NCI-H2081 (cell line): Measurements from ENCODE around the gene OR13C9.
"Not testable (repeated sequence)": the region's sequence is repeated elsewhere in the genome, so short reads cannot be mapped to it uniquely, and the experiment has no call there.

Experiments
- DNase-seq, 2 experiments: peaks; one replicate each; lab custom pipeline; 2025; lab: John Stamatoyannopoulos, UW

Gene OR13C9, protein sequence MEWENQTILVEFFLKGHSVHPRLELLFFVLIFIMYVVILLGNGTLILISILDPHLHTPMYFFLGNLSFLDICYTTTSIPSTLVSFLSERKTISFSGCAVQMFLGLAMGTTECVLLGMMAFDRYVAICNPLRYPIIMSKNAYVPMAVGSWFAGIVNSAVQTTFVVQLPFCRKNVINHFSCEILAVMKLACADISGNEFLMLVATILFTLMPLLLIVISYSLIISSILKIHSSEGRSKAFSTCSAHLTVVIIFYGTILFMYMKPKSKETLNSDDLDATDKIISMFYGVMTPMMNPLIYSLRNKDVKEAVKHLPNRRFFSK

DNA sequence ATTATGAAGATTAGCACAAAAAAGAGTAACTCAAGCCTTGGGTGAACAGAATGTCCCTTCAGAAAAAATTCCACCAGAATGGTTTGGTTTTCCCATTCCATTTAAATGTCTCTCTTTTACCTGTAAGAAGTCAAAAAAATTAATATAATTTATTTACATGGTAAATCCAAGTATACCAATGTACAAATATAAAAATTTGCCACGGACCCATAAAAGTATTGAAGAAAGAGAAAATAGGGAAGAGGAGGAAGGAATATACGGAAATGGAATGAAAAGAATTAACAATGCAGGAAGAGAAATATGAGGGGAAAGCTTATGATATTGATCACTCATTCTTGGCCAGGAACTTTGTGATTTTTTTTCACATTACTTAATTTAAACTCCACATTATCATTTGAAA lies at the start of gene OR13C9:
TSS of gene OR13C9 (minus strand) at position 101 of the 400 bp plus-strand sequence. CDS start at position 101, 0 bp downstream.
- DNase-seq = no peak

DNA sequence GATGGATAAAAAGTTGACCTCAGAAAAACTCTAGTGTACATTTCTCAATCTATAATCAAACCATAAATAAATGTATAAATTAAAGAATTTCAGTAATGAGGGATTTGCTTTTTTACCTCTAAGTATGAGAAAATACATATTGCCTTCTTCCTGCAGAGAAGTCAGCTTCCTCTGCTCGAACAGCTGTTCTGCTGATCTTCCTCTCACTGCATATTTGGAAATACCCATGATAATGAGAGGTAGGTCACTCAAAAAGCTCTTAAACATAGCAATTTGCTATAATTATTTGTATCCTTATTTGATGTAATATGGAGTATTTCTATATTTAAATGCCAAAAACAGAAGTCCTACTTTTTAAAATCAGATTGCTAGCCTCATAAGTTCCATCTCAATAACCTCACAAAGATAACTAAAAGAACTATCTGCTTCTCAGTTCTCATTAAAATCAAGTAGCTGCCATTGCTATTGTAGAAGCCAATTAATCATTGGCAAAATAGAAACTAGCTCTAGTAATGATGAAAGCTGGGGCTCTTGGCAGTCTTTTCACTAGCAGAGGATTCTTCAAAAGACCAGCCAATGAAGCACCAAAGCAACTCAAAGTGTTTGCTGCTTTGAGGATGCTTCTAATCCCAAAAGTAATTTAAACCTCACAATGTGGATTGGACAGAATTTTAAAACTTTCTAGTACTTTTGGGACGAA lies 40.6 kb upstream of the OR13C9 start:
- no peak for DNase-seq

DNA sequence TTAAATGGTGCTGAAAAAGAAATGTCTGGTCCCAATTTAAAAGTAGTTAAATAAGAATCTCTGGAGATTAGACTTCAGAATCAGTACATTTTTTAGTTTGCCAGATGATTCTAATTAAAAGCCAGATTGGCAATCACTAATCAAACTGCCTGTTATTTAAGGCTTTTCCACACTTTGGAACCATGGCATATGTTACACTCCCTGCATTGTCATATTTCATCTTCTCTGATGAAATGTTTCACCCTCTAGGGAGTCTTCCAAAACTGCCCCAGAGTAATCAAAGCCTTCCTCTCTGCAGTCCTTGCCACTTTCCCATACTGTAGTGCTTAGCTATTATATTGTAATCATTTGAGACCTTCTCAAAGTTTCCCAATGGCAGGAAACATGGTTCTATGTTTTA lies 17.5 kb upstream of the OR13C9 start:
- DNase-seq = no peak

DNA sequence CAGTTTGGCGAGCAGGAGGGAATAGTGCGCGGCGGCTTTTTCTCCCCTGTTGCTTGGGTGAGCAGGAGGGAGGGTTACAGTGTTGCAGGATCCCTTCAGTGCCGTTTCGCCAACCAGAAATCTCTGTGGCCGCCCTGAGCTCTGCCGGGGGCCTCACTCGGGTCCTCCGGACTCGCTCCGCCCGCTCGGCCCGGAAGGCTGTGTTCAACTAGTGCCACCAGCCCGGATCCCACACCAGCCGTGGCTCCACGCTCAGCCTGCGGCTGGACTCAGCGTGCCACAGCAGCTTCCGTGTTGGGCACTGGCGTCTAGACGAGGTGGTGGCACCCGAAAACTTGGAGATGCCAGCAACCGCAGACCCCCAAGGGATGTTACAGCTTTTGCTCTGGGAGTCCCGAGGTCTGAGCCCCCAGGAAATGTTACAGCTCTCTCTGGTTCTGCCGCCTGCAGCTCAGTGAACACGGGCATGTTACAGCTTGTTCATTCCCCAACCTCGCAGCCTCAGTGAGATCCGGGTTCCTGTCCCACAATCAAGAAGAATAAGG lies 16.0 kb upstream of the OR13C9 start:
- no peak for DNase-seq

DNA sequence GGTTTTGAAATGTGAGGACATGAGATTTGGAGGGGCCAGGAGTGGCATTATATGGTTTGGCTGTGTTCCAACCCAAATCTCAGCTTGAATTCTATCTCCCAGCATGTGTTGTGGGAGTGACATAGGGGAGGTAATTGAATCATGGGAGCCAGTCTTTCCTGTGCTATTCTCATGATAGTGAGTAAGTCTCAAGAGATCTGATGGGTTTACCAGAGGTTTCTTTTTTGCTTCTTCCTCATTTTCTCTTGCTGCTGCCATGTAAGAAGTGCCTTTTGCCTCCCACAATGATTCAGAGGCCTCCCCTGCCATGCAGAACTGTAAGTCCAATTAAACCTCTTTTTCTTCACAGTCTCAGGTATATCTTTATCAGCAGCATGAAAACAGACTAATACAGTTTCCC lies 8.0 kb upstream of the OR13C9 start:
- DNase-seq = not testable (repeated sequence)

DNA sequence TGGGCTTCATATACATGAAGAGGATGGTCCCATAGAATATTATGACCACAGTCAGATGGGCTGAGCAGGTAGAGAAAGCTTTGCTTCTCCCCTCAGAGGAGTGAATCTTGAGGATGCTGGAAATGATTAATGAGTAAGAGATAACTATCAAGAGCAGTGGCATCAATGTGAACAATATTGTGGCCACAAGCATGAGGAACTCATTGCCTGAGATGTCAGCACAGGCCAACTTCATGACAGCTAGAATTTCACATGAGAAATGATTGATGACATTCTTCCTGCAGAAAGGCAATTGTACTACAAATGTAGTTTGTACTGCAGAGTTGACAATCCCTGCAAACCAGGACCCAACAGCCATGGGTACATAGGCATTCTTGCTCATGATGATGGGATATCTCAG lies 586 bp downstream of the OR13C9 start:
- DNase-seq = no peak

DNA sequence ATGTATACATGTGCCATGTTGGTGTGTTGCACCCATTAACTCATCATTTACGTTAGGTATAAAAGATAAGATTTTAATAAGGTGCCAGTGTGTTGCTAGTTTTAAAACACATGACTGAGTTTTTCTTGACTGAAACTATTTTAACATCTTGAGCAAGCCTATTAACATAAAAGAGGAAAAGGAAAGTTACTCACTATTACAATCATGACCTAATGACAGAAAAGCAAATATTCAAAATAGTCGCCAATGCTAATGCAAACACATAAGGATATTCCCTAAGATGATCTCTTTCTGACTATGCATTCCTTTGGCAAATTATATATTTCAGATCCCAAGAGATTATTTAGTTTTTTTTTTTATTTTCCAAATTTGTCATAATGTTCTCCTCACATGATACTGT lies 6.8 kb downstream of the OR13C9 start:
- DNase-seq = no peak

DNA sequence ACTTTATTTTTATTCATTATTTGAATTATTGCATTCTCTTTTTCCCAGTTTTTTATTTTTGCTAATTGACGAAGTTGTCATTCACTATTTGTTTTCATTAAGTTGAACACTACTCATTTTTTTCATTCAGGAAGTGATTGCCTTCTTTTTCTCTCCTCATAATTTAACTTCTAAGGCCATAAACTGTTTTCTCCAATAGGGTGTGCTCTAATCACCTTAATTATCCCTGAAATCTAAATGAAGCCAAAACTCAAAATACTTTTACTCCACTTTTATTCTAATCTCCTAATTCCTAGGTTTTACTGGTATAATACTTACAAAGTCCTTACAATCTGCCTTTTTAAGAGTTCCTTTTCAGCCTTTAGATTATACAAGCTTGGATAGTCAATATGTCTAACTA lies 9.7 kb downstream of the OR13C9 start:
- no peak for DNase-seq

DNA sequence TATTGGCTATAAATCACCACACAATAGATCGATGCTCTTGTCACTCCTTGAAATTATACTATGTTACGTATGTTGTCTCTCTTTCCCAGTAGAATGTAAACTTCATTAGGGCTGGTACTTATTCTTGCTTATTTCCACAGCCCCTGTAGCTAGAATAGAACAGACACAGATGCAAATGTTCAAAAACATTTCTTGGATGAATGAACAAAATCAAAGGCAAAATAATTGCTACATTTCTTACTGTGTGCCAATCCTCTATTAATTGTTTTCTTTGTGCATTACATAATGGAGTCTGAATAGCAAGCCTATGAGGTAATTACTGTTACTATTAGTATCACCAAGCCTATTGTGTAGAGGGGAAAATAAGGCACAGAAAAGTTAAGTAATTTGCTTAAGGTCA lies 11.9 kb downstream of the OR13C9 start:
- DNase-seq = peak in 1 of 2 experiments; percentile 31

DNA sequence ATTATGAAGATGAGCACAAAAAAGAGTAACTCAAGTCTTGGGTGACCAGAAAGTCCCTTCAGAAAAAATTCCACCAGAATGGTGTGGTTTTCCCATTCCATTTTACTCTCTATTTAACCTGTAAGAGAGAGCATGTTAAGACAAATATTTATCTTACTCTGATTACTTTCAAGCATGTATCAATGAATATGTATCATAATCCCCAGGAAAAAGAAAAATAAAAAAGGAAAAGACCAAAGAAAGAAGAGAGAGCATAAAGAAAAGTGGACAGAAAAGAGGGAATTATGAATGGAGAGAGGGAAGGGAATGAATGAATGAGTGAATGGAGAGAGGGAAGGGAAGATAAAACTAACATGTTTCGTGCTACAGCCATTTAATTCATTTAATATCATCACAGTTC lies 12.5 kb downstream of the OR13C9 start, which contains the start of gene OR13C2:
TSS of gene OR13C2 (minus strand) at position 101 of the 400 bp plus-strand sequence. CDS start at position 101, 0 bp downstream.
- not testable (repeated sequence) for DNase-seq

DNA sequence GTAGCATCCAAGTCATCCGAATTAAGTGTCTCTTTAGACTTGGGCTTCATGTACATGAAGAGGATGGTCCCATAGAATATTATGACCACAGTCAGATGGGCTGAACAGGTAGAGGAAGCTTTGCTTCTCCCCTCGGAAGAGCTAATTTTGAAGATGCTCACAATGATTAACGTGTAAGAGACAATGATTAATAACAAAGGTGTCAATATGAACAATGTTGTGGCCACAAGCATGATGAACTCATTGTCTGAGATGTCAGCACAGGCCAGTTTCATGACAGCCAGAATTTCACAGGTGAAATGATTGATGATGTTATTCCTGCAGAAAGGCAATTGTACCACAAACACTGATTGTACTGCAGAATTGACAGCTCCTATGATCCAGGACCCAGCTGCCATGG lies 13.2 kb downstream of the OR13C9 start:
- DNase-seq = no peak

DNA sequence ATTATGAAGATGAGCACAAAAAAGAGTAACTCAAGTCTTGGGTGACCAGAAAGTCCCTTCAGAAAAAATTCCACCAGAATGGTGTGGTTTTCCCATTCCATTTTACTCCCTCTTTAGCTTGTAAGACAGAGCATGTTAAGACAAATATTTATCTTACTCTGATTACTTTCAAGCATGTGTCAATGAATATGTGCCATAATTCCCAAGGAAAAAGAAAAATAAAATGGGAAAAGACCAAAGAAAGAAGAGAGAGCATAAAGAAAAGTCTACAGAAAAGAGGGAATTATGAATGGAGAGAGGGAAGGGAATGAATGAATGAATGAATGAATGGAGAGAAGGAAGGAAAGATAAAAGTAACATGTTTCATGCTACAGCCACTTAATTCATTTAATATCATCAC lies 18.7 kb downstream of the OR13C9 start, which contains the start of gene OR13C5:
TSS of gene OR13C5 (minus strand) at position 101 of the 400 bp plus-strand sequence. CDS start at position 101, 0 bp downstream.
- not testable (repeated sequence) for DNase-seq

DNA sequence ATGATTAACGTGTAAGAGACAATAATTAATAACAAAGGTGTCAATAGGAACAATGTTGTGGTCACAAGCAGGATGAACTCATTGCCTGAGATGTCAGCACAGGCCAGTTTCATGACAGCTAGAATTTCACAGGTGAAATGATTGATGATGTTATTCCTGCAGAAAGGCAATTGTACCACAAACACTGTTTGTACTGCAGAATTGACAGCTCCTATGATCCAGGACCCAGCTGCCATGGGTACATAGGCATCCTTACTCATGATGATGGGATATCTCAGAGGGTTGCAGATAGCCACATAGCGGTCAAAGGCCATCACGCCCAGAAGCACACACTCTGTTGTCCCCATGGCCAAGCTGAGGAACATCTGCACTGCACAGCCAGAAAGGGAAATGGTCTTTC lies 19.3 kb downstream of the OR13C9 start:
- not testable (repeated sequence) for DNase-seq

DNA sequence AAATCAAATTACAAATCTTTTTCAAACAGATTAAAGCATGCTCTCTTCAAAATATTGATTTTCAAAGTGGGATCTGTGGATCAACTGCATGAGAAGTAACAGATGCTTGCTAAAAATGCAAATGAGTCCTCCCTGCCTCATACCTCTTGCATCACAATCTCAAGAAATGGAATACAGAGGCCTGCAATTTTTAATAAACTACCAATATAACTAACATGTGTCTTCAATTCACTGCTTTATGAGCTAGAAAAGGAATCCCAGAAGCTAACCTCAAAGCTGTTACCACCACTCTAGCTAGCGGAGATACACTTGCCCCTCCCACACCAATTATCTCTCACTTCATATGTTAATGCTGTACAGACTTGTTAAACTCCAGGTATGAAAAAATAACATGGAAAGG lies 28.4 kb downstream of the OR13C9 start:
- DNase-seq = no peak

DNA sequence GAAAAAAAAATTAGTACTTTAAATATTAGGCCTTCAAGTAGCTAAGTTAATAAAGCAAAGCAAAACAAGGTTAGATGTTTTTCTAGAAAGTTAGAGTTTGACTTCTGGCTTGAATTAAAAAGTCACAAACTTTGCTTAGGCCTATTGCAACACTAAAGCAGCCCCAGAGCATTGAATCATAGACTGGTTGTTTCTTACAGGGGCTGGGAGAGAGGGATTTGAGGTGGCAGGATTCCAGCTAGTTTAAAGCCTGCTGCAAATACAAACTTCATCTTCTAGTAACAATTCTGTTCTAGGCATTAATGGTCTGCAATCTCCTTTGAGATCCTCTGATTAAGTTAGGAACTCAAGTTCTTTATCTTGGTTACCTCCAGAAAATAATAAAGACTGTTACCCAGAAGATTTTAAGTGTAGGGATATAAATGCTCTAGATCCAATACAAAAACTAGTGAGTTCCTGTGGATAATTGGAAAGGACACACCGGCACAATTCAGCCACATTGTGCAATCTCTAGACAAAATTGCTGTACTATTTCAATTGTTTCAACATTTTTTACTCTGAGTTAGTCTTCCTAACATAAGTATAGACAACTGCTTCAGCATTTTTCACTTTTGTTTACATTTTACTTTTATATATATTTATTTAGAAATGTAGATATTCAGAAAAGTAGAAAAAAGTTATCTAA lies 31.4 kb downstream of the OR13C9 start:
- DNase-seq = no peak

DNA sequence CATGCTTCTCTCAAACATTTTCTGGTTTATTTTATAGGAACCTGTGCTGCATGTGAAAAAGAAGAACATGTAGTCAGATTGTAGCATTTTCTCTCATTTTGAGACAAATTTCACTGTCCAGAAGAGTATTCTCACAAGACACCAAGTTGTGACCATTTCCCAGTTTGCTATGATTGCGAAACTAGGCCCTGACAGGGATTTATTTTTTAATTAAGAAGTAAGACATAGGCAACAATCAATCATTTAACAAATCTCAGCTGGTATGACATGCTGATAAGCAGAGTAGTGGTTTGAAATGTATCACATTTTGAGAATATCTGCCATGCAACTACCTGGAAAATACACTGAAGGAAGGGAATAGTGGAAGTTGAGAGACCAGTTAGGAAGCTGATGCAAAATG lies 37.4 kb downstream of the OR13C9 start:
- no peak for DNase-seq

DNA sequence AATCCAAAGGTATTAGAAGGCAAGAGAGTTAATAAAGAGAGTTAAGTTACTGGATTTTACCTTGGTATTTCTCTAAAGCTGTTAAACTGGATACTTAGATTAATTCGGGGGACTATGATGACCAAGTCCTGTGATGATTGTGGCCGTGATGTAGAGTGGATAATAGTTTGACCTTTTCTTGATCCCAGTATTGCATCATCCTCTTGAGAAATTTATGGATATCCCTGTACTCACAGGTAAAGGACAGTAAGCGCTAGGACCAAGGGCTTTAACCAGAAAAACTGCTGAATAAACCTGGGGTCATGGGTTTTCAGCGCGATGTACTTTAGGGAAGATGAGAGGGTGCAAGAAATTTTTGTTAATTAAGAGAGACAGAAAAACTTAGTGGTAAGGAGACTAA lies 40.7 kb downstream of the OR13C9 start:
- no peak for DNase-seq

DNA sequence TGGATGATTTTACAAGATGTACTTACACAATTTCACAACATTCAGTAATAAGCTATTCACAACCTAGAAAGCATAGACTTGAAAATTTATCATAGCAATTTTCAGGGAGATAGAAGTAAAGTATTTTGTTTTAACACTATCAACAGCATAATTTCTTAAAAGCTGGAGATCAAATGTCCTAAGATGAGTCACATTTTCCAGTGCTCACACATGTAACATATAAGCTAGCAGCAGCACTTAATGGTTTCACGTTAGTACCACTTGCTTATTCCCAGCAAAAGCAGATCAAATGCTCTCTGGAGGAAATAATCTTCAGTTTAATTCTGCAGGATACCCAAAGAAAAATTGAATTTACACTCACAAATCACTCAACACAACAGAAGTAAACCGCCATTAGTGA lies 42.5 kb downstream of the OR13C9 start:
- DNase-seq = no peak

DNA sequence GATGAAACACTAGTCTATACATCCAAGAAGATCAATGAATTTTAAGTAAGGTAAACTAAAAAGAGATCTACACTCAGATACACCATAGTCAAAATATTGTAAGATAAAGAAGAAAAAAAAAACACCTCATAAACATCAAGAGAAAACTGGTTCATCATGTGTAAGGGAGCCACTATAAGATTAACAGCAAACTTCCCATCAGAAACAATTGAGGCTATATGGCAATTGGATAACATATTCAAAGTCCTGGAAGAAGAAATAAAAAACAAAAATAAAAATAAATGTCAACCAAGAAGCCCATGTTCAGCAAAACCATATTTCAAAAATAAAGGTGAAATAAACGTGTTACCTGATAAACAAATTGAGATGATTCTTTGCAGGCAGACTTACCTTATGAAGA lies 45.4 kb downstream of the OR13C9 start:
- DNase-seq = no peak

DNA sequence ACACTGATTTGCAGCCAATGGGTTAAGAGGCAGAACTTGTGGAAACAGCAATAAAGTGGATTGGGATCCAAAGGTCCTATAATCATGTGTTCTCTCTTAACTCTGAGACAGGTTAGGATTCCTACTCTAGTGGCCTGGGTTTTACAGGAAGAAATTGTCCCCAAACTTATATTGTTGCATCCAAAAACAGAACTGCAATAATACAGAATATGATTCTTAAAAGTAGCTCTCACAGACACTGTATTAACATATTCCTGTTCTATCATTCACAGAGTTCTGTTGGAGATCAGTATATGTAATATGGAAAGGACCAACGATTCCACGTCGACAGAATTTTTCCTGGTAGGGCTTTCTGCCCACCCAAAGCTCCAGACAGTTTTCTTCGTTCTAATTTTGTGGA lies 49.1 kb downstream of the OR13C9 start, which contains the start of gene OR13C8:
TSS of gene OR13C8 (plus strand) at position 301 of the 400 bp plus-strand sequence. CDS start at position 301, 0 bp downstream.
- DNase-seq = no peak
